ENCODE data around the gene ENTREP1. TPM values are rescaled to one million over a fixed set of nuclear protein-coding genes. Genes with fewer than 3 reads are reported as not detected.

ENTREP1 gene
- total and polyA plus RNA-seq, 2 of the 4 experiments (the other 2 are of a cell fraction): not detected

GRCh38 chr9:69314547-69314946 lies 10.5 kb upstream of the ENTREP1 start:
- no peak overlapping the region for H4K8ac ChIP-seq (ENCODE audit: low read depth in 2 of 2, low read length in 2 of 2)
- no peak overlapping the region for H3K9ac ChIP-seq (ENCODE audit: low read depth, low read length)
- no peaks in the 10 kb centered on the region for H3K36me3 ChIP-seq (ENCODE audit: control insufficient read depth, insufficient read depth, low read length)
- H3K18ac ChIP-seq (ENCODE audit: low read depth, low read length): no peak overlapping the region
- intact Hi-C loops (cut with micrococcal nuclease): no loop called here
- H3K56ac ChIP-seq (ENCODE audit: extremely low read depth, insufficient read depth, low read length): no peak overlapping the region
- no peak overlapping the region for H2BK120ac ChIP-seq (ENCODE audit: low read depth, low read length)
- H4K91ac ChIP-seq (ENCODE audit: insufficient read depth, low read depth, low read length): no peak overlapping the region
- in situ Hi-C loops (cut with MboI; ENCODE audit: low sequenced_read_pairs): no loop called here
- no peak overlapping the region for H2BK15ac ChIP-seq (ENCODE audit: low read depth, low read length)
- H3K14ac ChIP-seq (replicated peaks; ENCODE audit: low read depth, low read length): no peak overlapping the region
- H3K79me1 ChIP-seq (ENCODE audit: low read depth in 1 of 2, low read length in 2 of 2): no peaks in the 10 kb centered on the region
- H3K23ac ChIP-seq (ENCODE audit: low read depth, low read length): no peak overlapping the region
- no peak overlapping the region for H2AK5ac ChIP-seq (ENCODE audit: low read depth, low read length)
- no TSS peak for BruUV-seq (replicated peaks)
- TF ChIP-seq USF2 (IDR thresholded peaks at IDR 0.05; ENCODE audit: low read depth, low read length) (no peak), FOS (IDR thresholded peaks at IDR 0.05; ENCODE audit: low read depth, low read length) (no peak), POLR2A (IDR thresholded peaks at IDR 0.05; ENCODE audit: low read depth, low read length) (no peak), BHLHE40 (IDR thresholded peaks at IDR 0.05; ENCODE audit: low read depth, low read length) (no peak)
- H2AK9ac ChIP-seq (replicated peaks; ENCODE audit: low read depth, low read length, poor library complexity): no peak overlapping the region
- DNase-seq (no peak), ATAC-seq (ENCODE audit: low read depth) (no peak)
- WGBS, 2 experiments (ENCODE audit: extremely low coverage in 2 of 2, insufficient read length in 1 of 2): no CpG with 5 or more reads among the region's 1 CpG
- peaks cover 10% of the 10 kb centered on the region for H3K27me3 ChIP-seq (ENCODE audit: control insufficient read depth, insufficient read depth, low read length)
- H3K27ac ChIP-seq (ENCODE audit: insufficient read depth, low read length): no peak overlapping the region
- no peak overlapping the region for H2BK20ac ChIP-seq (ENCODE audit: low read depth, low read length)
- no peak overlapping the region for H3K4ac ChIP-seq (ENCODE audit: low read depth, low read length)
- H3K9me3 ChIP-seq (ENCODE audit: control insufficient read depth, insufficient read depth, low read length): peaks cover 2% of the 10 kb centered on the region; the same call in 1 of the 2 replicates
- H3K4me3 ChIP-seq (ENCODE audit: insufficient read depth, low read depth, low read length): no peak overlapping the region
- H2AFZ ChIP-seq (replicated peaks; ENCODE audit: low read length, poor library complexity): no peak overlapping the region
- dilution Hi-C loops (cut with HindIII; ENCODE audit: low sequenced_read_pairs, unreplicated experiment): no loop called here
- ChIA-PET CTCF (no interaction called here), POLR2A (ENCODE audit: unreplicated experiment) (no interaction called here)
- no peaks in the 10 kb centered on the region for H4K20me1 ChIP-seq (ENCODE audit: insufficient read depth, low read length)
- no peak overlapping the region for H4K5ac ChIP-seq (ENCODE audit: low read depth, low read length)
- H3K4me1 ChIP-seq (ENCODE audit: control insufficient read depth, insufficient read depth, low read length): no peaks in the 10 kb centered on the region
- no peaks in the 10 kb centered on the region for H3K9me1 ChIP-seq (ENCODE audit: insufficient read depth, low read length)
- H2BK5ac ChIP-seq (ENCODE audit: low read depth, low read length, poor library complexity, severe bottlenecking): no peak overlapping the region
- no peak overlapping the region for H3K4me2 ChIP-seq (ENCODE audit: low read depth, low read length)

All from IMR-90 (cell line).